HCT116 (cell line): ENCODE results near the gene TJP1. TPM values are rescaled to one million over a fixed set of nuclear protein-coding genes. Genes with fewer than 3 reads are reported as not detected.

Experiments used
- ATAC-seq: fragments of 200-7000 bp; cut with Tn5 transposase; 2 replicates; pipeline ENCODE4 v1.9.1; 2020; ENCODE audit warnings: mild to moderate bottlenecking, moderate library complexity
- BruUV-seq: library from RNA; stranded (reverse); fragments of 400-500 nt; replicated peaks from 2 replicates; lab custom pipeline; 2021; lab: Mats Ljungman, UMichigan
- CTCF ChIA-PET: fragments of 300-600 bp; sonication (Branson Sonifier 250); formaldehyde crosslinking; loops from one replicate; lab custom pipeline; 2021; ENCODE audit warnings: antibody characterized with exemption; lab: Charles Lee
- POLR2A ChIA-PET: fragments of 300-600, 350-600 bp; sonication (Branson Sonifier 250); formaldehyde crosslinking; loops from one replicate; lab custom pipeline; 2021; ENCODE audit warnings: antibody characterized with exemption; lab: Charles Lee
- RAD21 ChIA-PET, 2 experiments: fragments of 300-600 bp; sonication (Branson Sonifier 250); formaldehyde crosslinking; loops; one replicate each; lab custom pipeline; 2023; ENCODE audit warnings: low total read pairs in 2 of 2; ENCODE audit not compliant: uncharacterized antibody in 2 of 2, unreplicated experiment in 2 of 2, low non-redundant PET in 1 of 2; lab: Charles Lee
- DNase-seq: peaks from one replicate; pipeline ENCODE4 v3.0.0-alpha.2; 2010; ENCODE audit warnings: low read depth, low spot score
- H2AFZ ChIP-seq: fragments of 200-600 bp; shearing (Covaris generic), sonication (generic); 2 replicates; pipeline ENCODE4 v1.6.1; 2017; ENCODE audit warnings: low read depth, mixed run types, mixed read lengths, antibody characterized with exemption, low read length; ENCODE audit not compliant: poor library complexity, severe bottlenecking
- H3K27ac ChIP-seq: 2 replicates; pipeline ENCODE4 v1.5.1; 2012; ENCODE audit warnings: low read depth, low read length
- H3K27me3 ChIP-seq: fragments of 200-600 bp; sonication (generic); 2 replicates; pipeline ENCODE4 v1.6.1; 2016; ENCODE audit warnings: mixed run types, low read length, mixed read lengths; ENCODE audit not compliant: insufficient read depth
- H3K36me3 ChIP-seq, 2 experiments: fragments of 200-500 bp in 1 of 2; fragments of 200-600 bp in 1 of 2; sonication (Bioruptor generic) in 1 of 2; sonication (generic) in 1 of 2; 2 replicates each; pipeline versions ENCODE4 v1.5.1 to v1.6.1; 2014 to 2016; ENCODE audit warnings: low read length in 2 of 2, inconsistent platforms in 1 of 2, mixed read lengths in 1 of 2, mixed run types in 1 of 2; ENCODE audit not compliant: insufficient read depth in 2 of 2, control insufficient read depth in 1 of 2
- H3K4me1 ChIP-seq, 2 experiments: fragments of 200-600 bp in 1 of 2; sonication (generic) in 1 of 2; 2 replicates each; pipeline versions ENCODE4 v1.5.1 to v1.6.1; 2012 to 2017; ENCODE audit warnings: low read length in 2 of 2, inconsistent platforms in 1 of 2, mild to moderate bottlenecking in 1 of 2, mixed read lengths in 1 of 2, mixed run types in 1 of 2, moderate library complexity in 1 of 2; ENCODE audit not compliant: insufficient read depth in 2 of 2, control insufficient read depth in 1 of 2
- H3K4me2 ChIP-seq: fragments of 200-600 bp; sonication (generic); 2 replicates; pipeline ENCODE4 v1.6.1; 2017; ENCODE audit warnings: mixed run types, low read length, mixed read lengths
- H3K4me3 ChIP-seq, 2 experiments: fragments of 200-600 bp in 1 of 2; sonication (generic) in 1 of 2; replicated peaks in 1 of 2; 2 replicates each; pipeline ENCODE4 v1.5.1; 2011 to 2016; ENCODE audit warnings: low read length in 2 of 2, control low read depth in 1 of 2, low read depth in 1 of 2, mild to moderate bottlenecking in 1 of 2, mixed read lengths in 1 of 2, mixed run types in 1 of 2
- H3K79me2 ChIP-seq: fragments of 200-600 bp; sonication (generic); 2 replicates; pipeline ENCODE4 v1.6.1; 2017; ENCODE audit warnings: mild to moderate bottlenecking, mixed run types, low read length, moderate library complexity, mixed read lengths; ENCODE audit not compliant: insufficient read depth
- H3K9ac ChIP-seq: fragments of 200-600 bp; sonication (generic); 2 replicates; pipeline ENCODE4 v1.6.1; 2016; ENCODE audit warnings: low read length, mixed read lengths
- H3K9me2 ChIP-seq: fragments of 200-600 bp; sonication (generic), shearing (Covaris generic); 2 replicates; pipeline ENCODE4 v1.6.1; 2017; ENCODE audit warnings: mixed run types, mild to moderate bottlenecking, moderate library complexity; ENCODE audit not compliant: insufficient read depth
- H3K9me3 ChIP-seq, 2 experiments: fragments of 200-500 bp in 1 of 2; fragments of 200-600 bp in 1 of 2; sonication (Bioruptor generic) in 1 of 2; sonication (generic) in 1 of 2; 2 replicates each; pipeline ENCODE4 v1.6.1; 2014 to 2017; ENCODE audit warnings: low read length in 2 of 2, mixed read lengths in 2 of 2, inconsistent platforms in 1 of 2, low read depth in 1 of 2, mild to moderate bottlenecking in 1 of 2, mixed run types in 1 of 2, moderate library complexity in 1 of 2; ENCODE audit not compliant: control insufficient read depth in 1 of 2, insufficient read depth in 1 of 2
- H4K20me1 ChIP-seq: fragments of 200-600 bp; sonication (generic), shearing (Covaris generic); 2 replicates; pipeline ENCODE4 v1.6.1; 2017; ENCODE audit warnings: mixed run types, mild to moderate bottlenecking, moderate library complexity; ENCODE audit not compliant: insufficient read depth
- ATF3 ChIP-seq: IDR thresholded peaks from 2 replicates; pipeline ENCODE4 v1.6.1; 2012
- CTCF ChIP-seq, 3 experiments: fragments of 200-600 bp in 1 of 3; sonication (generic) in 1 of 3; IDR thresholded peaks in 2 of 3; conservative IDR thresholded peaks in 1 of 3; 2 replicates each; pipeline ENCODE4 v1.5.1; 2012 to 2017; ENCODE audit warnings: low read depth in 2 of 3, low read length in 2 of 3, antibody characterized with exemption in 1 of 3, borderline replicate concordance in 1 of 3, control low read depth in 1 of 3, mild to moderate bottlenecking in 1 of 3, mixed read lengths in 1 of 3, mixed run types in 1 of 3, moderate library complexity in 1 of 3; ENCODE audit not compliant: insufficient read depth in 1 of 3
- EZH2 ChIP-seq: fragments of 200-600 bp; sonication (generic); IDR thresholded peaks from 2 replicates; pipeline ENCODE4 v1.6.1; 2017; ENCODE audit warnings: antibody characterized with exemption, mixed run types
- RAD21 ChIP-seq: IDR thresholded peaks from 2 replicates; pipeline ENCODE4 v1.6.1; 2012; ENCODE audit warnings: low read depth, mild to moderate bottlenecking
- SIN3A ChIP-seq: IDR thresholded peaks from 2 replicates; pipeline ENCODE4 v1.6.1; 2012; ENCODE audit warnings: low read depth
- ZNF274 ChIP-seq: fragments of 200-500 bp; sonication (Bioruptor generic); IDR thresholded peaks from 2 replicates; pipeline ENCODE4 v1.6.1; 2014; ENCODE audit warnings: mild to moderate bottlenecking, low read depth, low read length, inconsistent platforms
- intact Hi-C: fragments of 100-400 bp; cut with micrococcal nuclease; formaldehyde crosslinking; loops from 2 replicates; pipeline ENCODE4 v1.10.0; 2022
- total RNA-seq: library from RNA; stranded (reverse); gene quantifications from one replicate; pipeline ENCODE4 v1.2.1, GENCODE V29; 2021; ENCODE audit not compliant: unreplicated experiment

TJP1 gene
- total RNA-seq, 1 experiment from 2014 or later, result 83.6 TPM

GRCh38 chr15:29800491-29801366 lies 21.5 kb downstream of the TJP1 start:
- Histone ChIP-seq H3K36me3 (peaks cover 0 to 9% of the 10 kb centered on the region in 2 experiments; a peak in 1 of 4 replicates), H3K79me2 (peaks cover 94% of the 10 kb centered on the region), H3K9me3 (no peaks in the 10 kb centered on the region), H3K4me2 (no peak overlapping the region), H3K4me1 (peaks cover 0 to 3% of the 10 kb centered on the region in 2 experiments; a peak in 1 of 4 replicates), H3K9me2 (no peaks in the 10 kb centered on the region), H3K27me3 (no peaks in the 10 kb centered on the region), H3K27ac (no peak overlapping the region), H3K4me3 (no peak overlapping the region), H4K20me1 (peaks cover 12% of the 10 kb centered on the region; the same call in 1 of the 2 replicates), H2AFZ (no peak overlapping the region), H3K9ac (no peak overlapping the region)
- RAD21 ChIA-PET, result no interaction called here
- CTCF ChIA-PET, result no interaction called here
- no TSS peak for BruUV-seq
- POLR2A ChIA-PET, result no interaction called here
- no peak for ATAC-seq
- DNase-seq, result no peak
- TF ChIP-seq EZH2 (no peak), ATF3 (no peak), ZNF274 (no peak), RAD21 (no peak), SIN3A (no peak), CTCF (IDR thresholded peaks at IDR 0.05 in 2 of 3, conservative IDR thresholded peaks at IDR 0.05 in 1 of 3; ENCODE audit: borderline replicate concordance in 1 of 3, insufficient read depth in 1 of 3, low read depth in 2 of 3, low read length in 2 of 3) (no peak)
- intact Hi-C loops, result no loop called here
